Measurements from ENCODE around the gene TSPOAP1.
A peak's percentile ranks its signal among the peaks of the same experiment; 100 is the strongest.

The TSPOAP1 gene

GRCh38 chr17:58339755-58340404 lies 11.3 kb upstream of the TSPOAP1 start:
- H3K4me3 ChIP-seq (ENCODE audit: low read depth, low read length), result peak overlapping the region; percentile 94
- DNase-seq (ENCODE audit: low read depth), result peak; percentile 76
- TF ChIP-seq, protein P1, sequence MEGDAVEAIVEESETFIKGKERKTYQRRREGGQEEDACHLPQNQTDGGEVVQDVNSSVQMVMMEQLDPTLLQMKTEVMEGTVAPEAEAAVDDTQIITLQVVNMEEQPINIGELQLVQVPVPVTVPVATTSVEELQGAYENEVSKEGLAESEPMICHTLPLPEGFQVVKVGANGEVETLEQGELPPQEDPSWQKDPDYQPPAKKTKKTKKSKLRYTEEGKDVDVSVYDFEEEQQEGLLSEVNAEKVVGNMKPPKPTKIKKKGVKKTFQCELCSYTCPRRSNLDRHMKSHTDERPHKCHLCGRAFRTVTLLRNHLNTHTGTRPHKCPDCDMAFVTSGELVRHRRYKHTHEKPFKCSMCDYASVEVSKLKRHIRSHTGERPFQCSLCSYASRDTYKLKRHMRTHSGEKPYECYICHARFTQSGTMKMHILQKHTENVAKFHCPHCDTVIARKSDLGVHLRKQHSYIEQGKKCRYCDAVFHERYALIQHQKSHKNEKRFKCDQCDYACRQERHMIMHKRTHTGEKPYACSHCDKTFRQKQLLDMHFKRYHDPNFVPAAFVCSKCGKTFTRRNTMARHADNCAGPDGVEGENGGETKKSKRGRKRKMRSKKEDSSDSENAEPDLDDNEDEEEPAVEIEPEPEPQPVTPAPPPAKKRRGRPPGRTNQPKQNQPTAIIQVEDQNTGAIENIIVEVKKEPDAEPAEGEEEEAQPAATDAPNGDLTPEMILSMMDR (IDR thresholded peaks at IDR 0.05; ENCODE audit: insufficient read depth, low read depth, low read length, missing control alignments), result no peak

DNA sequence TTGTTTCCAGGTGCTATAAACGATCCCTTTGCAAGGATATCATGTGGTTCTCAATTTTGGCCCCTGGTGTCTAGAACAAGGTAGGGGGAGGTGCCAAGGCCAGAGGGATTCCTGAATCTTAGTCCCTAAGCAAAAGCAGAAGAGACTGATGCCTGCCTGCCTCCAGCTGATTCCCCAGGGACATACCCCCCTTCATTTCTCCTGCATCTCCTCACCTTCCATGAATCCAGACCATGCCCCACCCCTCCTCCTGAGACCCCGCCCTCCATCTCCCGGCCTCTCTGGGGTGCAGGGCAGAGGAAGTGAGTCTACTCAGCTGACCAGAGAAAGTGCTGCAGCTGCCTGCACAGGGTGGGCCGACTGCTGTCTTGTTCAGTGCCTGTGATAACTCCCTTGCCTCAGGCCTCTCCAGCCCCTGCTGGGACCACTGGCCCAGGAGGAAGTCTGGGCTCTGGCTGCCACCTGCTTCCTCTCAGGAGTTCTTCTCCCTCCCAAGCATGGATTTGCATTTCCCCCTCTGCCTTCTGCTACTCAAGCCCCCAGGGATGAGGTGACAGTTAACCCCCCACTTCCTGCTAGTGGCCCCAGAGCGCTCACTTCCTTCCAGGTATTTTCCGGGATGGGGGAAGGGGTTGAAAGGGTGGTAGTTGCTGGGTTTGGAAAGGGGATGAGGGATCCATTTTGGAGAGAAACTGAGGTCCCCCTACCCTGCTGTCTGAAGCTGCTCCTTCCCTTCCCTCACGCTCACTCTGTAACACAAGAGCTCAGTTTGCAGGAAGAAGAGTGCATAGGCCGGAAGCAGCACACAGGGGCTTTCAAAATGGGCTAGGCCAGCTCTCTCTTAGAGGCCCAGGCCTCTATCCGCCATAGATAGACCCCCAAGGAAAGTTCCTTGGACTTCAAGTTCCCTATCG lies 10.5 kb upstream of the TSPOAP1 start:
- peak overlapping the region; percentile 94 for H3K4me3 ChIP-seq (ENCODE audit: low read depth, low read length)
- DNase-seq (ENCODE audit: low read depth), result peak; percentile 96
- TF ChIP-seq, protein P1 (IDR thresholded peaks at IDR 0.05; ENCODE audit: insufficient read depth, low read depth, low read length, missing control alignments), result no peak

DNA sequence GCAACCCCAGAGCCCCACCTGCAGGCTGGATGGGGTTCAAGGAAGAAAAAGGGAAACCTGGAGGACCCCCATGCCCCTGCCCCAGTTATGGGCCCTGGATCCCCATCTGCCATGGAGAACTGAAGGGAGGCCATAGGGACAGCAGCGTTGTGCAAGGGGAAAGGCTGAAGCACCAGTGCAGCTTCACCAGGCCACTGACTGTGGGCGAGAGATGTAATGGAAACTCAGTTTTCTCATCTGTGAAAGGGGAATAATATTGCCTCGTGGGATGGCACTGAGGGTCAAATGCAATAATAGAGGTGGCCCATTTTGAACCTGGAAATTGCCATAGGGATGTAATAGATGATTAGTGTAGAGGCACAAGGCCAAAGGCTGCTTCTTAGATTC lies 9.9 kb upstream of the TSPOAP1 start:
- peak overlapping the region; percentile 94 for H3K4me3 ChIP-seq (ENCODE audit: low read depth, low read length)
- no peak for DNase-seq (ENCODE audit: low read depth)
- TF ChIP-seq, protein P1 (IDR thresholded peaks at IDR 0.05; ENCODE audit: insufficient read depth, low read depth, low read length, missing control alignments), result peak; percentile 40

DNA sequence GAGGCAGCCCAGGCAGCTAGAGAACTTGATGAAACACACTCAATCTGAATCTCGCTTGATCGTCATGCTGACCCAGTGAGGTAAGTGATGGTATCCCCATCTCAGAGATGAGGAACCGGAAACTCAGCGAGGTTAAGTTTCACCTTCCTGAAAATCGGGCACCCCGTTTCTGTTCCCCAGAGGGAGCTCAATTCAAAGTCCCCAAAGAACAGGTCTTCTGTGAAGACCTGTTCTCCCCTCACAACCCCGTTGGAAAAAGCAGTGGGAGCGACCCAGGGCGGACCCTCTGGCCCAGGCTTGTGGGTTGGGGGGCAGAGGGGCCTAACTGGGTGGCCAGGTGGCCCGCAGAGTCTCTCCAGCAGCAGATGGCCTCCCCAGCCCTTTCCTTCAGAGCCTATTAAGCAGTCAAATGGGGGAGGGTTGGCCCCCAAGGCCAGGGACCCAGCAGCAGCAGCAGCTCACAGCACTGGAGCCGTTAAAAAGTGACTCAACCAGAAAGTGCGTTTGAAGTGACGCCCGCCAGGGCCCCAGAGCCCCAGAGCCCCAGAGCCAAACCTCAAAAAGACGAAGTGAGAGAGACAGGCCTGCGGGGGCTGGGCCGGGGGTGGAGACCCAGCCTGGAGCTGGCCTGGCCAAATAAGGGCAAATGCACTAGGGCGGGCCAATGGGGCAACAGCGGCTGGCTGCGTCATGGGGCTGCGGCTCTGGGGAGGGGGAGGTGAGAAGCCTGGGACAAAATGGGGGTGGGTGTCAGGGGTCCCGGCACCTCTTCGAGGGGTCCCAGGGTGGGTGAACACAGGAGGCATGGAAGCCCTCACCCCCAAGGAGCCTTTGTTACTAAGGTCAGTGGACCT lies 9.2 kb upstream of the TSPOAP1 start:
- peak overlapping the region; percentile 94 for H3K4me3 ChIP-seq (ENCODE audit: low read depth, low read length)
- TF ChIP-seq, protein P1 (IDR thresholded peaks at IDR 0.05; ENCODE audit: insufficient read depth, low read depth, low read length, missing control alignments), result no peak
- peak; percentile 99 for DNase-seq (ENCODE audit: low read depth)

DNA sequence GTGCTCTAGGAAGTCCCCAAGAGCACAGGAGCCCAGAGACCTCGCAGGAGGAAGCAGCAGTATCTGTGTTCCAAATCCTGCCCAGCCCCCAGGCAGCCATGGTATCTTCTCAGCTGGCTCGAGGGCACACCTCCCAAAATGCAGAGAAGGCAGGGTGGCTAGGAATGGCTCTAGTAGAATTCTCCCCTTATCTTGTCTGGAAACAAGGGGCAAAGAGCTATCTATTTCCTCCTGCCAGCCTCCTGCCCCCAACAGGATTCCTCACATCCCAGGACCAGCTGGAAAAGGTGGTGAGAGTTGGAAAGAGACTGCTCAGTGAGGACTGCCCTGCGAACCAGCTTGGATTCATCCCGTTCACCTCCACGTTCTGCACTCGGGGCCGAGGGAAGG lies 8.6 kb upstream of the TSPOAP1 start:
- DNase-seq (ENCODE audit: low read depth), result peak; percentile 88
- TF ChIP-seq, protein P1 (IDR thresholded peaks at IDR 0.05; ENCODE audit: insufficient read depth, low read depth, low read length, missing control alignments), result no peak

GRCh38 chr17:58336456-58337209 lies 8.0 kb upstream of the TSPOAP1 start:
- TF ChIP-seq, protein P1 (IDR thresholded peaks at IDR 0.05; ENCODE audit: insufficient read depth, low read depth, low read length, missing control alignments), result no peak
- peak; percentile 61 for DNase-seq (ENCODE audit: low read depth)
- H3K4me3 ChIP-seq (ENCODE audit: low read depth, low read length), result peak overlapping the region; percentile 94

More for the DNA sequence above, 8.6 kb upstream of the TSPOAP1 start:
- peak overlapping the region; percentile 94 for H3K4me3 ChIP-seq (ENCODE audit: low read depth, low read length)
